Hematopoietic multipotent progenitor cell treated with erythropoietin and hydrocortisone succinate and interleukin-3 and kit ligand, for 6 days (in vitro differentiated cells): Measurements from ENCODE around the gene KDM5B.

ENCODE experiments used
- DNase-seq: peaks from one replicate; pipeline ENCODE4 v3.0.0-alpha.2; 2015

The KDM5B gene

GRCh38 chr1:202683029-202683428 is 125.2 kb downstream of the KDM5B start:
- DNase-seq, result no peak

- no peak for DNase-seq
These were observed 125.7 kb downstream of the KDM5B start for GRCh38 chr1:202682477-202682876.

- DNase-seq, result no peak
These were observed 126.3 kb downstream of the KDM5B start for GRCh38 chr1:202681736-202682420.

GRCh38 chr1:202680586-202681352 is 127.5 kb downstream of the KDM5B start:
- DNase-seq, result no peak

GRCh38 chr1:202679406-202680177 is 128.6 kb downstream of the KDM5B start:
- no peak for DNase-seq

- no peak for DNase-seq
These were observed 130.8 kb downstream of the KDM5B start for GRCh38 chr1:202677433-202677832.
